GM12878 (cell line): Measurements from ENCODE around the gene C5. TPM values are rescaled to one million over a fixed set of nuclear protein-coding genes. Genes with fewer than 3 reads are reported as not detected.

Experiments
- ATAC-seq: fragments of 200-7000 bp; cut with Tn5 transposase; 3 replicates; pipeline ENCODE4 v1.9.1; 2020; ENCODE audit warnings: mild to moderate bottlenecking, moderate library complexity
- BruUV-seq: library from RNA; stranded (reverse); fragments of 400-500 nt; replicated peaks from 2 replicates; lab custom pipeline; 2021; lab: Mats Ljungman, UMichigan
- CTCF ChIA-PET: fragments of 300-600 bp; sonication (Branson Sonifier 250); formaldehyde crosslinking; extraction: SDS; loops from one replicate; lab custom pipeline; 2021; ENCODE audit warnings: inconsistent platforms; lab: Yijun Ruan, JAX
- POLR2A ChIA-PET: fragments of 350-600 bp; formaldehyde crosslinking; extraction: SDS; loops from one replicate; lab custom pipeline; 2021; ENCODE audit warnings: inconsistent platforms; lab: Charles Lee
- RAD21 ChIA-PET: fragments of 300-600 bp; sonication (Branson Sonifier 250); formaldehyde crosslinking; loops from one replicate; lab custom pipeline; 2023; ENCODE audit warnings: antibody characterized with exemption; ENCODE audit not compliant: unreplicated experiment; lab: Charles Lee
- SMC1A ChIA-PET: fragments of 300-600 bp; sonication (Branson Sonifier 250); formaldehyde crosslinking; loops from one replicate; lab custom pipeline; 2023; ENCODE audit not compliant: unreplicated experiment, uncharacterized antibody; lab: Charles Lee
- DNase-seq: peaks from one replicate; pipeline ENCODE4 v3.0.0-alpha.2; 2011; ENCODE audit warnings: low read depth, low spot score
- FAIRE-seq: peaks from 3 replicates; lab custom pipeline; 2011; peaks lifted over from hg19 to GRCh38; lab: Jason Lieb, UNC
- H2AFZ ChIP-seq: 2 replicates; pipeline ENCODE4 v1.6.0; 2011; ENCODE audit warnings: low read depth, low read length, control low read depth; ENCODE audit not compliant: control insufficient read depth
- H3K27ac ChIP-seq: 2 replicates; pipeline ENCODE4 v1.5.1; 2011; ENCODE audit warnings: control low read depth; ENCODE audit not compliant: control insufficient read depth, insufficient read depth
- H3K27me3 ChIP-seq, 2 experiments: replicated peaks in 1 of 2; 2 replicates each; pipeline versions ENCODE4 v1.6.0 to v1.6.1; 2011; ENCODE audit warnings: low read length in 1 of 2; ENCODE audit not compliant: control insufficient read depth in 2 of 2, insufficient read depth in 2 of 2
- H3K36me3 ChIP-seq, 2 experiments: 2 replicates each; pipeline ENCODE4 v1.5.1; 2011; ENCODE audit warnings: low read length in 1 of 2; ENCODE audit not compliant: control insufficient read depth in 2 of 2, insufficient read depth in 2 of 2
- H3K4me1 ChIP-seq: 2 replicates; pipeline ENCODE4 v1.6.1; 2011; ENCODE audit warnings: mild to moderate bottlenecking, low read length, moderate library complexity, mixed read lengths; ENCODE audit not compliant: control insufficient read depth, insufficient read depth
- H3K4me2 ChIP-seq: 2 replicates; pipeline ENCODE4 v1.6.0; 2011; ENCODE audit warnings: control low read depth; ENCODE audit not compliant: control insufficient read depth, insufficient read depth
- H3K4me3 ChIP-seq: fragments of 200-600 bp; sonication (generic); 2 replicates; pipeline ENCODE4 v1.5.1; 2016
- H3K79me2 ChIP-seq: 2 replicates; pipeline ENCODE4 v1.6.0; 2011; ENCODE audit warnings: low read length; ENCODE audit not compliant: control insufficient read depth, insufficient read depth
- H3K9ac ChIP-seq: 2 replicates; pipeline ENCODE4 v1.8.0; 2011; ENCODE audit warnings: low read length, control low read depth, mixed read lengths; ENCODE audit not compliant: control insufficient read depth, insufficient read depth
- H3K9me3 ChIP-seq: replicated peaks from 3 replicates; pipeline ENCODE4 v1.5.1; 2011; ENCODE audit warnings: mild to moderate bottlenecking, low read length; ENCODE audit not compliant: control insufficient read depth, insufficient read depth
- H4K20me1 ChIP-seq: 2 replicates; pipeline ENCODE4 v1.6.0; 2011; ENCODE audit not compliant: control insufficient read depth, insufficient read depth
- ASH2L ChIP-seq: fragments of 300-600, 200-600 bp; sonication (generic); IDR thresholded peaks from 2 replicates; pipeline ENCODE4 v1.6.1; 2017; ENCODE audit warnings: low read depth, mild to moderate bottlenecking, borderline replicate concordance
- CBFB ChIP-seq: IDR thresholded peaks from 2 replicates; pipeline ENCODE4 v1.6.1; 2016; ENCODE audit warnings: antibody characterized with exemption, low read depth
- E2F4 ChIP-seq: IDR thresholded peaks from 2 replicates; pipeline ENCODE4 v1.6.1; 2012; ENCODE audit warnings: low read depth, low read length, improper control_type of control experiment
- EZH2 ChIP-seq: IDR thresholded peaks from 2 replicates; pipeline ENCODE4 v1.6.1; 2012; ENCODE audit warnings: low read depth, mild to moderate bottlenecking, control low read depth, inconsistent platforms, low read length, borderline replicate concordance; ENCODE audit not compliant: control insufficient read depth
- PAX5 ChIP-seq: IDR thresholded peaks from 2 replicates; pipeline ENCODE4 v1.6.1; 2011; ENCODE audit warnings: low read depth, low read length, borderline replicate concordance
- RAD21 ChIP-seq: IDR thresholded peaks from 2 replicates; pipeline ENCODE4 v1.6.1; 2011; ENCODE audit warnings: mild to moderate bottlenecking, low read depth, low read length, moderate library complexity; ENCODE audit not compliant: insufficient read depth
- RFX5 ChIP-seq: IDR thresholded peaks from 2 replicates; pipeline ENCODE4 v1.6.1; 2011; ENCODE audit warnings: low read depth, low read length, improper control_type of control experiment
- SKIL ChIP-seq: fragments of 450-650 bp; IDR thresholded peaks from 2 replicates; pipeline ENCODE4 v1.6.1; 2017; ENCODE audit warnings: mild to moderate bottlenecking, low read depth, inconsistent platforms; ENCODE audit not compliant: poor library complexity, severe bottlenecking
- WGBS: methylation state at CpG from one replicate; pipeline ENCODE4 v1.1.6; 2016; ENCODE audit warnings: low lambda C conversion rate; ENCODE audit not compliant: insufficient replicate concordance, insufficient coverage; ENCODE audit errors: missing lambda C conversion rate; 5-methylcytosine and 5-hydroxymethylcytosine counted together
- in situ Hi-C: fragments of 300-500 bp; cut with MboI; formaldehyde crosslinking; loops from 9 replicates; pipeline ENCODE4 v1.14.3; 2018; ENCODE audit warnings: mixed read lengths
- intact Hi-C: fragments of 100-400 bp; cut with micrococcal nuclease; formaldehyde crosslinking; loops from one replicate; pipeline ENCODE4 v1.14.2; 2022; ENCODE audit not compliant: unreplicated experiment
- polyA plus RNA-seq, 11 experiments: library from polyadenylated mRNA; depleted of rRNA in 4 of 11; unstranded in 6 of 11; stranded (reverse) in 5 of 11; fragments of >200 nt; fragmentation: Nextera tagmentation in 4 of 11; fragmentation: Illumina TruSeq in 1 of 11; extraction: Ambion mirVana in 4 of 11; extraction: Trizol in 1 of 11; gene quantifications; 1 replicate in 1 of 11; 2 replicates in 10 of 11; pipeline versions ENCODE4 v1.2.1 to v1.2.3, GENCODE V29; 2011 to 2016; ENCODE audit warnings: inconsistent platforms in 2 of 11, missing spikeins in 2 of 11, low read depth in 1 of 11
- total RNA-seq, 4 experiments: library from RNA; depleted of rRNA in 3 of 4; stranded (reverse); fragments of >200 nt in 3 of 4; fragmentation: Illumina TruSeq in 1 of 4; extraction: Trizol in 1 of 4; gene quantifications; 2 replicates each; pipeline versions ENCODE4 v1.2.1 to v1.2.3, GENCODE V29; 2013 to 2021
- TF ChIP-seq, protein P1 (sequence below): IDR thresholded peaks from 2 replicates; pipeline ENCODE4 v1.6.1; 2011; ENCODE audit warnings: borderline replicate concordance, low read depth, mild to moderate bottlenecking, moderate library complexity, low read length; ENCODE audit not compliant: insufficient read depth, poor library complexity, severe bottlenecking

Gene C5
- total and polyA plus RNA-seq, 10 of the 15 experiments (the other 5 are each of a cell fraction or from before 2014, with no cell fraction given), result 0.39 to 2.2 (median 1.2) TPM

- ATAC-seq (no peak), DNase-seq (no peak), FAIRE-seq (peak; percentile 52)
- Histone ChIP-seq H3K9me3 (no peaks in the 10 kb centered on the region), H3K27ac (no peak overlapping the region), H3K4me3 (no peak overlapping the region), H3K36me3 (no peaks in the 10 kb centered on the region), H3K9ac (no peak overlapping the region), H4K20me1 (no peaks in the 10 kb centered on the region), H2AFZ (no peak overlapping the region), H3K4me1 (no peaks in the 10 kb centered on the region), H3K79me2 (no peaks in the 10 kb centered on the region), H3K27me3 (no peaks in the 10 kb centered on the region), H3K4me2 (no peak overlapping the region)
- BruUV-seq, result no TSS peak
- in situ Hi-C loops, result no loop called here
- ChIA-PET POLR2A (no interaction called here), RAD21 (no interaction called here), CTCF (interaction anchor here (1.0 to 6.0 kb wide), 5 partner anchors 15 to 279 kb away, joined by 3 to 49 read pairs (median 4); no protein-coding TSS in a partner anchor), SMC1A (interaction anchor here (0.6 to 2.5 kb wide), 2 partner anchors 25 to 37 kb away, joined by 3 to 14 read pairs; no protein-coding TSS in a partner anchor)
- peak; percentile 15; the same call in 1 of the 2 replicates for TF ChIP-seq RAD21
- no peak for TF ChIP-seq E2F4
- WGBS, result 91% methylated on average over 2 of the region's 2 CpGs
- intact Hi-C loops, result no loop called here
Observed at GRCh38 chr9:121034529-121034928, 15.5 kb downstream of the C5 start.

DNA sequence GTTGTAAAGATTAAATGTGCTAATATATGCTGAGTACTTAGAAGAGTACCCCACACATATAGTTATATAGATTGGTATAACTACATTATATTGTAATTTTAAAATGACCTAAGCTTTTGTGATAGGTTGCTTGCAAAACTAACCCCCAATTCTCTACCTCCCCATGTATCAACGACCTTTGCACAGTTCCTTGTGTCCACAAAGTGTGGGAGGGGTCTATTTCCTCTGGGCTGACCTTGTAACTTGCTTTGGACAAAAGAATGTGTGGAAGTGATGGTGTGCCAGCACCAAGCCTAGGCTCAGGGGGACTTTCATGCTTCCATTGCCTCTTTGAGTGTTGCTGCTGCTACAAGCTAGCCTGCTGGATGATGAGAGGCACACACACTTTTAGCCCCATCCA is 20.6 kb downstream of the C5 start:
- Histone ChIP-seq H3K9me3 (no peaks in the 10 kb centered on the region), H3K4me1 (no peaks in the 10 kb centered on the region), H3K79me2 (no peaks in the 10 kb centered on the region), H4K20me1 (no peaks in the 10 kb centered on the region), H3K27me3 (no peaks in the 10 kb centered on the region), H3K27ac (no peak overlapping the region), H3K4me2 (no peak overlapping the region), H2AFZ (no peak overlapping the region), H3K9ac (no peak overlapping the region), H3K36me3 (no peaks in the 10 kb centered on the region), H3K4me3 (no peak overlapping the region)
- CTCF ChIA-PET, result interaction anchor here (0.7 to 2.3 kb wide), 2 partner anchors 30 to 44 kb away, joined by 3 to 9 read pairs; no protein-coding TSS in a partner anchor
- no TSS peak for BruUV-seq
- DNase-seq, result no peak
- POLR2A ChIA-PET, result no interaction called here
- WGBS, result 6% methylated on average over 1 of the region's 1 CpG
- intact Hi-C loops, result no loop called here
- SMC1A ChIA-PET, result interaction anchor here (1.0 to 1.7 kb wide), 3 partner anchors 19 to 185 kb away, joined by 3 to 6 read pairs (median 4); no protein-coding TSS in a partner anchor
- in situ Hi-C loops, result no loop called here
- TF ChIP-seq EZH2 (no peak), PAX5 (no peak), RFX5 (no peak), ASH2L (no peak), CBFB (no peak), SKIL (no peak)
- TF ChIP-seq, protein P1, sequence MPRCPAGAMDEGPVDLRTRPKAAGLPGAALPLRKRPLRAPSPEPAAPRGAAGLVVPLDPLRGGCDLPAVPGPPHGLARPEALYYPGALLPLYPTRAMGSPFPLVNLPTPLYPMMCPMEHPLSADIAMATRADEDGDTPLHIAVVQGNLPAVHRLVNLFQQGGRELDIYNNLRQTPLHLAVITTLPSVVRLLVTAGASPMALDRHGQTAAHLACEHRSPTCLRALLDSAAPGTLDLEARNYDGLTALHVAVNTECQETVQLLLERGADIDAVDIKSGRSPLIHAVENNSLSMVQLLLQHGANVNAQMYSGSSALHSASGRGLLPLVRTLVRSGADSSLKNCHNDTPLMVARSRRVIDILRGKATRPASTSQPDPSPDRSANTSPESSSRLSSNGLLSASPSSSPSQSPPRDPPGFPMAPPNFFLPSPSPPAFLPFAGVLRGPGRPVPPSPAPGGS, result no peak
- no peak for FAIRE-seq
- ATAC-seq, result no peak
- RAD21 ChIA-PET, result interaction anchor here (1.0 kb wide), 1 partner anchor 274 kb away, joined by 3 read pairs; no protein-coding TSS in a partner anchor
